H1 (cell line): ENCODE data around the gene HPN.
"Not testable (repeated sequence)": the region's sequence is repeated elsewhere in the genome, so short reads cannot be mapped to it uniquely, and the experiment has no call there.

Experiments used
- EP300 ChIP-seq, 2 experiments: IDR thresholded peaks; 1 replicate in 1 of 2; 2 replicates in 1 of 2; pipeline ENCODE4 v1.6.1; 2011 to 2012; ENCODE audit warnings: low read depth in 2 of 2, low read length in 2 of 2, mild to moderate bottlenecking in 2 of 2, borderline replicate concordance in 1 of 2, inconsistent platforms in 1 of 2, moderate library complexity in 1 of 2
- EZH2 ChIP-seq: fragments of 200-600 bp; sonication (generic); IDR thresholded peaks from 2 replicates; pipeline ENCODE4 v1.7.1; 2012; ENCODE audit warnings: low read depth, mild to moderate bottlenecking, moderate library complexity, low read length, inconsistent platforms; ENCODE audit not compliant: severe bottlenecking
- JUND ChIP-seq: IDR thresholded peaks from 2 replicates; pipeline ENCODE4 v1.6.1; 2011; ENCODE audit warnings: mild to moderate bottlenecking, improper control_type of control experiment, low read length
- KDM1A ChIP-seq: fragments of 200-600, 300-600 bp; sonication (generic); IDR thresholded peaks from 2 replicates; pipeline ENCODE4 v1.7.1; 2016; ENCODE audit warnings: mild to moderate bottlenecking, low read length, borderline replicate concordance
- POLR2A ChIP-seq, 2 experiments: IDR thresholded peaks; 1 replicate in 1 of 2; 2 replicates in 1 of 2; pipeline ENCODE4 v1.6.1; 2011; ENCODE audit warnings: low read depth in 2 of 2, low read length in 2 of 2, mild to moderate bottlenecking in 2 of 2; ENCODE audit errors: control extremely low read depth in 1 of 2
- RAD21 ChIP-seq, 2 experiments: IDR thresholded peaks in 1 of 2; conservative IDR thresholded peaks in 1 of 2; 2 replicates each; pipeline ENCODE4 v1.6.1; 2011; ENCODE audit warnings: low read depth in 2 of 2, low read length in 2 of 2, improper control_type of control experiment in 1 of 2, inconsistent platforms in 1 of 2, mild to moderate bottlenecking in 1 of 2, moderate library complexity in 1 of 2
- TAF1 ChIP-seq: IDR thresholded peaks from 2 replicates; pipeline ENCODE4 v1.6.1; 2011; ENCODE audit warnings: mild to moderate bottlenecking, low read depth, low read length
- TF ChIP-seq, protein P1 (sequence below), 3 experiments: IDR thresholded peaks; 1 replicate in 2 of 3; 2 replicates in 1 of 3; pipeline versions ENCODE4 v1.5.1 to v1.6.1; 2011; ENCODE audit warnings: low read length in 3 of 3, mild to moderate bottlenecking in 3 of 3, inconsistent platforms in 2 of 3, low read depth in 1 of 3, moderate library complexity in 1 of 3; ENCODE audit not compliant: insufficient read depth in 1 of 3; ENCODE audit errors: control extremely low read depth in 1 of 3

DNA sequence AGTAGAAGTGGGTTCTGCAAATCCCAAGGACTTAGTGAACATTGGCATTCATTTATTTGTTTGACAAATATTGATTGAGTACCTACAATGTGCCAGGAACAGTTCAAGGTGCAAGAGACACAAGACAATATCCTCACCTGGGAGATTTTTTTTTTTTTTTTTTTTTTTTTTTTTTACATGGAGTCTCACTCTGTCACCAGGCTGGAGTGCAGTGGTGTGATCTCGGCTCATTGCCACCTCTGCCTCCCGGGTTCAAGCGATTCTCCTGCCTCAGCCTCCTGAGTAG lies 13.0 kb upstream of the HPN start:
- not testable (repeated sequence) for TF ChIP-seq EP300 (IDR thresholded peaks at IDR 0.05; ENCODE audit: borderline replicate concordance in 1 of 2, low read depth in 2 of 2, low read length in 2 of 2); POLR2A (IDR thresholded peaks at IDR 0.05; ENCODE audit: control extremely low read depth in 1 of 2, low read depth in 2 of 2, low read length in 2 of 2); JUND; EZH2; RAD21 (IDR thresholded peaks at IDR 0.05 in 1 of 2, conservative IDR thresholded peaks at IDR 0.05 in 1 of 2; ENCODE audit: low read depth in 2 of 2, low read length in 2 of 2); KDM1A; TAF1
- TF ChIP-seq, protein P1, sequence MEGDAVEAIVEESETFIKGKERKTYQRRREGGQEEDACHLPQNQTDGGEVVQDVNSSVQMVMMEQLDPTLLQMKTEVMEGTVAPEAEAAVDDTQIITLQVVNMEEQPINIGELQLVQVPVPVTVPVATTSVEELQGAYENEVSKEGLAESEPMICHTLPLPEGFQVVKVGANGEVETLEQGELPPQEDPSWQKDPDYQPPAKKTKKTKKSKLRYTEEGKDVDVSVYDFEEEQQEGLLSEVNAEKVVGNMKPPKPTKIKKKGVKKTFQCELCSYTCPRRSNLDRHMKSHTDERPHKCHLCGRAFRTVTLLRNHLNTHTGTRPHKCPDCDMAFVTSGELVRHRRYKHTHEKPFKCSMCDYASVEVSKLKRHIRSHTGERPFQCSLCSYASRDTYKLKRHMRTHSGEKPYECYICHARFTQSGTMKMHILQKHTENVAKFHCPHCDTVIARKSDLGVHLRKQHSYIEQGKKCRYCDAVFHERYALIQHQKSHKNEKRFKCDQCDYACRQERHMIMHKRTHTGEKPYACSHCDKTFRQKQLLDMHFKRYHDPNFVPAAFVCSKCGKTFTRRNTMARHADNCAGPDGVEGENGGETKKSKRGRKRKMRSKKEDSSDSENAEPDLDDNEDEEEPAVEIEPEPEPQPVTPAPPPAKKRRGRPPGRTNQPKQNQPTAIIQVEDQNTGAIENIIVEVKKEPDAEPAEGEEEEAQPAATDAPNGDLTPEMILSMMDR (IDR thresholded peaks at IDR 0.05; ENCODE audit: control extremely low read depth in 1 of 3, insufficient read depth in 1 of 3, low read depth in 1 of 3, low read length in 3 of 3): not testable (repeated sequence)
